ENCODE measurements around the gene NF2. TPM values are rescaled to one million over a fixed set of nuclear protein-coding genes. Genes with fewer than 3 reads are reported as not detected.

Gene NF2
- total RNA-seq, 1 donor from 2014 or later = 140 TPM

GRCh38 chr22:29741926-29742325 is 138.5 kb downstream of the NF2 start:
- DNase-seq (ENCODE audit: low read depth) = no peak
- H3K4me3 ChIP-seq (ENCODE audit: low read depth, low read length) = no peak overlapping the region
- TF ChIP-seq, protein P1, sequence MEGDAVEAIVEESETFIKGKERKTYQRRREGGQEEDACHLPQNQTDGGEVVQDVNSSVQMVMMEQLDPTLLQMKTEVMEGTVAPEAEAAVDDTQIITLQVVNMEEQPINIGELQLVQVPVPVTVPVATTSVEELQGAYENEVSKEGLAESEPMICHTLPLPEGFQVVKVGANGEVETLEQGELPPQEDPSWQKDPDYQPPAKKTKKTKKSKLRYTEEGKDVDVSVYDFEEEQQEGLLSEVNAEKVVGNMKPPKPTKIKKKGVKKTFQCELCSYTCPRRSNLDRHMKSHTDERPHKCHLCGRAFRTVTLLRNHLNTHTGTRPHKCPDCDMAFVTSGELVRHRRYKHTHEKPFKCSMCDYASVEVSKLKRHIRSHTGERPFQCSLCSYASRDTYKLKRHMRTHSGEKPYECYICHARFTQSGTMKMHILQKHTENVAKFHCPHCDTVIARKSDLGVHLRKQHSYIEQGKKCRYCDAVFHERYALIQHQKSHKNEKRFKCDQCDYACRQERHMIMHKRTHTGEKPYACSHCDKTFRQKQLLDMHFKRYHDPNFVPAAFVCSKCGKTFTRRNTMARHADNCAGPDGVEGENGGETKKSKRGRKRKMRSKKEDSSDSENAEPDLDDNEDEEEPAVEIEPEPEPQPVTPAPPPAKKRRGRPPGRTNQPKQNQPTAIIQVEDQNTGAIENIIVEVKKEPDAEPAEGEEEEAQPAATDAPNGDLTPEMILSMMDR (conservative IDR thresholded peaks at IDR 0.05; ENCODE audit: low read depth, low read length) = no peak

DNA sequence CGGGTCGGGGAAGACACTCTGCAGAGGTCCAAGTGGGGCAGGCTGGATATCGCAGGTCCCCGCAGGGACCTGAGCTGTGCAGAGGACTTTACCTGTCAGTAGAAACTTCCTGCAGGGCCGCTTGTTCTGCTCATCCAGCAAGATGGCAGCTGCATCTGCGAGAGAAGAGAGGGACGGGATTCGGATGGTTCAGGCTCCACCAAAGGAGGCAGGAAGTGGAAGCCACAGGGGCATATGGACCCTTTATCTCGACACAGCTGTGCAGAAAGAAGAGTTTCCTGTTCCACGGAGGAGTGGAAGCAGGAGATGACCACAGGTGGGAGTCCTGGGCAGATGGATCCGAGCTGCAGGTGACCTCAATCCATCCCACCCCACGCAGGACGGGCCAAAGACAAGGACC is 138.9 kb downstream of the NF2 start:
- TF ChIP-seq, protein P1 (conservative IDR thresholded peaks at IDR 0.05; ENCODE audit: low read depth, low read length) = no peak
- no peak for DNase-seq (ENCODE audit: low read depth)
- no peak overlapping the region for H3K4me3 ChIP-seq (ENCODE audit: low read depth, low read length)

DNA sequence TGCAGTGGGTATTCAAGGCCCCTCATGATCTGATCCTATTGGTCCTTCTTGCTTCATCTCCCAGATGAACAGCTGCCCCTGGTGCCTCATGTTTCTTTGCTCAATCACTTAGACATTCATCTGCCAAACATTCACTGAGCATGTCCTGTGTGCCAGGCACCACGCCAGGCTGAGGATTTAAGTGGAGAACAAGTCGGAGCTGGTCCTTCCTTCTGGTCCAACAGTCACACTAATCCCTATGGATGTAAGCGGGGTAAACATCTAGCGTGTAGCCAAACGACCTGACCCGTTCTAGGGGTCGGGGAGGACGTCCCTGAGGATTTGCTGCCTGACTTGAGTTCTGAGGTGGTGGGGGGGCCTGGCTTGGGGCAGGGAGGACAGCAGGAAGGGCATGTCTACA is 141.5 kb downstream of the NF2 start:
- TF ChIP-seq, protein P1 (conservative IDR thresholded peaks at IDR 0.05; ENCODE audit: low read depth, low read length) = no peak
- H3K4me3 ChIP-seq (ENCODE audit: low read depth, low read length) = no peak overlapping the region
- DNase-seq (ENCODE audit: low read depth) = no peak

GRCh38 chr22:29747832-29748231 is 144.4 kb downstream of the NF2 start:
- DNase-seq (ENCODE audit: low read depth) = no peak
- no peak overlapping the region for H3K4me3 ChIP-seq (ENCODE audit: low read depth, low read length)
- TF ChIP-seq, protein P1 (conservative IDR thresholded peaks at IDR 0.05; ENCODE audit: low read depth, low read length) = no peak

Other genes starting within 250 kb of the NF2 start
- gene AP1B1, start 215.1 kb upstream of the NF2 start, total RNA-seq = 50.3 and 79.7 TPM in 2 replicates
- not detected in 2 replicates for gene RFPL1, start 165.1 kb upstream of the NF2 start, total RNA-seq
- gene NEFH, start 123.4 kb upstream of the NF2 start, total RNA-seq = 2.3 and 3.4 TPM in 2 replicates
- gene THOC5, start 49.9 kb upstream of the NF2 start, total RNA-seq = 40.1 and 48.5 TPM in 2 replicates
- 67.2 and 72.3 TPM in 2 replicates for gene NIPSNAP1, start 22.5 kb upstream of the NF2 start, total RNA-seq
- 0.22 TPM in 1 of 2 replicates, not detected in the other for gene CABP7, start 116.4 kb downstream of the NF2 start, total RNA-seq
- 24.8 and 27.3 TPM in 2 replicates for gene ZMAT5, start 163.4 kb downstream of the NF2 start, total RNA-seq
- 72.5 and 173 TPM in 2 replicates for gene UQCR10, start 163.7 kb downstream of the NF2 start, total RNA-seq
- gene ASCC2, start 234.6 kb downstream of the NF2 start, total RNA-seq = 24.0 and 29.1 TPM in 2 replicates